HG03066 (cell line): ENCODE measurements around the gene BCAS3.
"Not testable (repeated sequence)": the region's sequence is repeated elsewhere in the genome, so short reads cannot be mapped to it uniquely, and the experiment has no call there.

Experiments used
- ATAC-seq: cut with Tn5 transposase; IDR thresholded peaks from one replicate; pipeline ENCODE4 v1.9.1; 2021; ENCODE audit warnings: low read depth; ENCODE audit not compliant: unreplicated experiment

BCAS3 gene

GRCh38 chr17:60971515-60972369 is 294.1 kb downstream of the BCAS3 start:
- ATAC-seq, result no peak

- ATAC-seq, result not testable (repeated sequence)
Observed at GRCh38 chr17:60976861-60977260, 299.2 kb downstream of the BCAS3 start.

- no peak for ATAC-seq
Observed at GRCh38 chr17:60989379-60989778, 311.7 kb downstream of the BCAS3 start.

GRCh38 chr17:60989846-60990245 is 312.2 kb downstream of the BCAS3 start:
- ATAC-seq, result no peak

GRCh38 chr17:60993497-60993896 is 315.8 kb downstream of the BCAS3 start:
- no peak for ATAC-seq

DNA sequence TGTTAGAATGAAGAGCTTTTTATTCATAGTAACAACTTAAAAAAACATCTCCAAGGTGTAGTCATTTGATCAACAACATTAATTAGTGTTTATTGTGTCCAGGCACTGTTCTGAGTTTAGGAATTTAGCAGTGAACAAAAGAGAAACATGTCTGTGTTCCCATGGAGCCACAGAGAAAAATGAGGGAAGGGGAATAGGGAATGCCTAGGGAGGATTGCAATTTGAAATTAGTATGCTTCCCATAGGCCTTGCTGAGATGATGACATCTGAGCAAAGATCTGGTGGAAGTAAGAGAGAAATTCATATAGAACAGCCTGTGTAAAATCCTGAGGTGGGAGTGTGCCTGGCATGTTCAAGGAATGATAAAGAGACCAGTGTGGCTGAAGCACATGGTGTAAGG is 318.0 kb downstream of the BCAS3 start:
- no peak for ATAC-seq

DNA sequence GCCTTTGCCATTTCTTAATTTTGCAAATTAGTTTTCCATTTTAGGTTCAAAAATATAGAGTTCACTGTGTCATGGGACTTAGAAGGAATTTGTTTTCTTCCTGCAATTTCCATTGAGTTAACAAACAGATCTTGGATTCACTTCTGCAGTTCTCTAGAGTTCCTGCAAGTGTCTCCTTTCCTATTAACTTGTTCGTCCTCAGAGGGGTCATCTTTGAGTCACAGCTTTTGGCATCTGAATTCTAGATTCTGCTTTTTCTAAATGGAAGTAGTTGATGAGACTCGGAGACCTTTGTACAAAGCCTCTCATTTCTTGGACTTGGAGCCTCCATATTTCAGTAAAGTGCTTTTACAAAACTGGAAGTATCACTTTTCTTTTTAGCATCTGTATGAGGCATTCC is 323.3 kb downstream of the BCAS3 start:
- ATAC-seq, result no peak

DNA sequence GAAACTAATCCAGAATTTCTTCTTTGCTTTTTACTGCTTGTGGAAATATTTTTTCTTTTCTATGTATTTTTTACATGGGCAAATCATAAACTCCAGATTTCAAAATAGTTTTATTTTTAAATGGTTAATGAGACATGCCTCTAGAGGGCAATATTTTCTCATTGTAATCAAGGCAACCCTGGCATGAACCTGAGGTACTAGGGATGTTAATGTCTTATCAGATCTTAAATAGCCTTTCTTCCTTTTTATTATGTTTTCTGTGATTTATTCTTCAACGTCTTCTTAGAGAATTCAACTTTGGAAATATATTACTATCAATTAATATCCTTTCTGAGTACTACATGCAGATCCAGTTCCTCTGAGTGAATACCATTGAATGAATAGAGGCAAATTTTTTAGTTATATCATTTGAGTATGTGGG is 324.7 kb downstream of the BCAS3 start:
- ATAC-seq, result no peak

DNA sequence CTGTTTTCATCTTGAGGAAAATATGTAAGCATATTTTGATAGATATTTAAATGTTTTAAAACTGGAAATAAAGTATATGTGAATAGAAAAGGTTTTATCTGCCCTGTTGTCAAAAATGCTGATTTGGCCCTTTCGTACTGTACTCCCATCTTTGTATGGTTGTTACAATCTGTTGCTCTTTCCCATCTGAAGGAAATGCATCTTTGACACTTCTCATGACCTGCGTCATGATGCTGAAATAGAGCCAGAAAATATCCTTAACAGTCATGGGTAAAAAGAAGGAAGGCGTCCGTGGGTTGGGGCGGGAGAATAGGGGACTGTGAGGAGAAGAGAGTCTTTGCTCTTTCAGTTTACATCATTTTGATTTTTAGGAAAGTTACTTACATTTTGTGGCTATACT is 327.7 kb downstream of the BCAS3 start:
- ATAC-seq, result no peak

GRCh38 chr17:61005958-61006357 is 328.3 kb downstream of the BCAS3 start:
- not testable (repeated sequence) for ATAC-seq

- no peak for ATAC-seq
Observed at GRCh38 chr17:61007980-61008379, 330.3 kb downstream of the BCAS3 start.

DNA sequence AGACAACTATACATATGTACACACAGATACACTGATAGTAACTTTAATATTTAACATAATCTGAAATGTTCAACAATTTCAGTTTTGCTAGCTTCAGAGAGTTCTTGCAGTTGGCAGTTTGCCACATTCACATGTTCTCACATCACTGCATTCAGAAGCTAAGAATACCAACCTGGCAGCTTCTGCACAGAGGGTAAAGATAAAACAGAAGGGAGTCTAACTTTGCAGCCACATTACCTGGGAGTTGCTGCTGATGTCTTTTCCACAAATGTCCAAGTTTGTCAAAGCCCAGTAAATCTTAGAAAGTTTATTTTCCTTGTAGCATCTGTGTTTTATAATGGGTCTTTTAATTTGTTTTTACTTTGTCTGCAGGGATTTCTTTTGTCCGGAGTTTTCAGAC is 332.0 kb downstream of the BCAS3 start:
- ATAC-seq, result no peak

DNA sequence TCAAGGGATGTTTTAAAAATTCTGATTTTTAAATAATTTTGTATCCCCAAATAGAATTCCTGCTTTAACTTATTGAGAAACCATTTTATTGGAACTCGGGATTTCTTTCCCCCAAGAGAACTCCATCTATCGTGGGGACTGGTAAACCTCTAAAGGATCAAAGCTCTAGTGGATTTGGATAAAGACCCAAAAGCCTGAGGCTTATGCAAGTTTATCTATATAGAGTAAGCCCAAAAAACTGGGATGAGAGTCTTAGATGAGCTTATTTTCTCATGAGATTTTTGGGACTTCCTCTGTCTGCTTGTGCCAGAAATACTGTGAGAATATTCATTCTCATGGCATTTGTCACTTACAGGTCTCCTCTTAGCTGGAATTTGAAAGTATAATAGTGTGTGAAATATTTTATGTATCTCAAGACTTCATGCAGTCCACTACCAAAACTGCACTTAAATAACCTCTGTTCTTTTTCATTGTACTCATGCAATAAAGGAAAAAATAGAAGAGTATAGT is 333.1 kb downstream of the BCAS3 start:
- ATAC-seq, result no peak

DNA sequence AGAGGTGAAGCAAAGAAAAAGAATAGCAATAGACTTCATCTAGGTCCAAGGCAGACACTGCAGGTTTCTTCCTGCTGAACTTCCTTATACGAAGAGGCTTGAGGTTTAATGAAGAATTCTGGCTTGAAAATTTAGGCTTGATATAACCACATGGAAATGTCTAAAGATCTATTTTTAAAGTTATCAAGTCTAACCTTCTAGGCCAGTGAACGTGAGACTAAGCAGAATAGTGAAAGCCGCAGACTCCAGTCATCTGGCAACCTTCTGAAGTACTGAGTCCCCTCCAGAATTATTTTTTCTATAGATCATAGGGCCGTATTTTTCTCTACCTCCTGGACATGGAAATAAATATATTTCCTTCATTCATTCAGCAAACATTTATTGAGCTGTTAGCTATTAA is 333.6 kb downstream of the BCAS3 start:
- ATAC-seq, result no peak

- no peak for ATAC-seq
Observed at GRCh38 chr17:61015966-61016365, 338.3 kb downstream of the BCAS3 start.

GRCh38 chr17:61017317-61018006 is 339.8 kb downstream of the BCAS3 start:
- no peak for ATAC-seq

- no peak for ATAC-seq
Observed at GRCh38 chr17:61018938-61019337, 341.3 kb downstream of the BCAS3 start.

- ATAC-seq, result no peak
Observed at GRCh38 chr17:61023996-61024395, 346.3 kb downstream of the BCAS3 start.

DNA sequence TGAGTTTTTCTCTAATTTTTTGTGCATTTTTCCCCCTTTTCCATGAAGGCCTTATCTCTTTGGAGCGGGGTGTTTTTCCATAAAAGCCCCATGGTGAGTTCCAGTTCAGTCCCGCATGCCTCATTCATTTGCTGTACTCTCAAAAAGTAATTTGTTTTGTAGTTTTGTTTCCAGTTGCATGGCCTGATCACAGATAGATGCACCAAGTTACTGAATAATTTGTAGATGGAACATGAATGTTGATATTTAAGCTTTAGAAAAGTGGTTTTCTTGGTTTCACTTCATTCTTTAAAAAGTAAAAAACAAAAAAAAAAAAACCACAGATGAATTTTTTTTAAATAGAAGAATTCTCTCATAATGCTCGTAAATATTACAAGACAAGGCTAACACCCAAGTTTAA is 349.2 kb downstream of the BCAS3 start:
- ATAC-seq, result no peak

GRCh38 chr17:61029181-61029580 is 351.5 kb downstream of the BCAS3 start:
- ATAC-seq, result no peak

DNA sequence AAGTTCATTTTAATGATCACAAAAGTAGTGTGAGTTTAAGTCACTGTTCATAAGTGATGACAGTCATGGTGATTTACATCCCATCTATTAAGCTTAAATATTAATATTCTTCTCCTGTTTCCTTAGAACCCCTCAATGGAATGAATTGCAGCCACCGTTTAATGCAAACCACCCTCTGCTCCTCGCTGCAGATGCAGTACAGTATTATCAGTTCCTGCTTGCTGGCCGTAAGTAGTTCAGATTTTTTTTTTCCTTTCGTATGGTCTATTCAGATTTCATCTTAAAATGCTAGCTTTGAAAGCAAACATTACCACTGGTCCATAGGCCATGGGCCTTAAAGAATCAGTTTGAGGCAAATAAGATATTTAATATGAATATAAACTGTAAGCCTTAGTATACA is 363.0 kb downstream of the BCAS3 start:
- no peak for ATAC-seq

DNA sequence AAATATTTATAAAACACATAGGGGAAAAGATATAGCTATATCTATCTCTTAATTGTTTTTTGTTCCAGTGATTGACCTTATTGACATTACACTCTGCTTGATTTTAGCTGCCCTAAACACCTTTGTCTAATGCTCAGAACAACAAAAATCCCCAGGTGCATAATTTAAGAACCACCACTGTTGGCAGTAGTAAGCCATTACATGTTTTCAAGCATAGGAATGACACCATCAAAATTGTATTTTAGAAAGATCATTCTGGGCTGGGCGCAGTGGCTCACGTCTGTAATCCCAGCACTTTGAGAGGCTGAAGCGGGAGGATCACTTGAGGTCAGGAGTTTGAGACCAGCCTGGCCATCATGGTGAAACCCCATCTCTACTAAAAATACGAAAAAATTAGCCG is 364.7 kb downstream of the BCAS3 start:
- ATAC-seq, result not testable (repeated sequence)
